Ishikawa (cell line): ENCODE results near the gene ATP11A.

ENCODE experiments used
- CEBPB ChIP-seq: IDR thresholded peaks from 2 replicates; pipeline ENCODE4 v1.6.1; 2012
- CREB1 ChIP-seq: IDR thresholded peaks from 2 replicates; pipeline ENCODE4 v1.6.1; 2012; ENCODE audit warnings: low read depth
- EGR1 ChIP-seq: IDR thresholded peaks from 2 replicates; pipeline ENCODE4 v1.6.1; 2012
- EP300 ChIP-seq: IDR thresholded peaks from 2 replicates; pipeline ENCODE4 v1.6.1; 2012; ENCODE audit warnings: borderline replicate concordance
- FOXM1 ChIP-seq: IDR thresholded peaks from 2 replicates; pipeline ENCODE4 v1.6.1; 2012; ENCODE audit warnings: low read depth, borderline replicate concordance
- MAX ChIP-seq: IDR thresholded peaks from 2 replicates; pipeline ENCODE4 v1.6.1; 2012
- NFIC ChIP-seq: IDR thresholded peaks from 2 replicates; pipeline ENCODE4 v1.6.1; 2012
- RAD21 ChIP-seq: IDR thresholded peaks from 2 replicates; pipeline ENCODE4 v1.6.1; 2012; ENCODE audit warnings: low read depth
- REST ChIP-seq: IDR thresholded peaks from 2 replicates; pipeline ENCODE4 v1.6.1; 2012; ENCODE audit warnings: low read depth, mild to moderate bottlenecking
- TAF1 ChIP-seq: IDR thresholded peaks from 2 replicates; pipeline ENCODE4 v1.6.1; 2012; ENCODE audit warnings: low read depth, mild to moderate bottlenecking
- TCF12 ChIP-seq: IDR thresholded peaks from 2 replicates; pipeline ENCODE4 v1.6.1; 2012; ENCODE audit warnings: low read depth
- TEAD4 ChIP-seq: IDR thresholded peaks from 2 replicates; pipeline ENCODE4 v1.6.1; 2012
- YY1 ChIP-seq: IDR thresholded peaks from 2 replicates; pipeline ENCODE4 v1.6.1; 2012; ENCODE audit warnings: low read depth
- ZBTB7A ChIP-seq: IDR thresholded peaks from 2 replicates; pipeline ENCODE4 v1.6.1; 2012; ENCODE audit warnings: low read depth
- TF ChIP-seq, protein P1 (sequence below): IDR thresholded peaks from 2 replicates; pipeline ENCODE4 v1.6.1; 2012

Gene ATP11A

DNA sequence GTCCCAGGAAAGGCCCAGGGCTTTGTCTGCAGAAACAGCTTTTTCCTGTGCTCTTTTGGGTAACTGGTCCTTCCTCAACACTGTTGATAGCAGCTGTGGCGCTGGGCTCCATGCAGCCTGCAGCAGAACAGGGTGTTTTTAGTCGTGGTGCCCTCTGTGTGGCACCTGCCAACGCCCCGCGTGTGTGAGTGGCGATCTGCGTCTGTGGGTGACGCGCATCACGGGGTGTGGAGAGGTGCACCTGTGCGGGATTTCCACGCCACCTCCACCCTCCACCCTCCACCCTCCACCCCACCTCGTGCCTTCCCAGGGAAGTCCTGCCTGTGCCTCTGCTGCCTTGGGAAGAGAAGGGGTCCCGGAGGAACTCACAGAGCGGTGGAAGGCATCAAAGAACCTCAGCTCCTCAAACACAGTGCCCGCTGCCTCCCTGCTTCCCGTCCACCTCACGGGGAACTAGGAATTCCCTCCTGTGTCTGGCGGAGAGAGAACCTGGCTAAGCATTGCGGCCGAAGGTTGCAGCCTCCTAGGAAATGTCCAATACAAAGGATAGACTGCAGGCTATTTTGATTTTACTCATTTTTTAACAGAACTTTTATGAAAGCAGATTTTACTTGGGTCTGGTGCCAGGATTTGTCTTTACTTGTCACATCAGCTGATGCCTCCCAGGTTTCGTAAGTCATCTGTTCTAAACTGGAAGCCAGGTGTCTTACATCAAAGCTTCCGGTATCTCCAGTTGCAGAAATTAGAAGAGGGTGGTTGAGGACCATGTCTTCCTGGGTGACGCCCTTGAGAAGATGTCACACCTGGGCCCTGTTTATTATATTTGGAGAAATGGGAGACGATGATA, 84.0 kb downstream of the ATP11A start:
- no peak for TF ChIP-seq FOXM1
- TF ChIP-seq YY1, result no peak
- TF ChIP-seq EP300, result no peak
- no peak for TF ChIP-seq NFIC

DNA sequence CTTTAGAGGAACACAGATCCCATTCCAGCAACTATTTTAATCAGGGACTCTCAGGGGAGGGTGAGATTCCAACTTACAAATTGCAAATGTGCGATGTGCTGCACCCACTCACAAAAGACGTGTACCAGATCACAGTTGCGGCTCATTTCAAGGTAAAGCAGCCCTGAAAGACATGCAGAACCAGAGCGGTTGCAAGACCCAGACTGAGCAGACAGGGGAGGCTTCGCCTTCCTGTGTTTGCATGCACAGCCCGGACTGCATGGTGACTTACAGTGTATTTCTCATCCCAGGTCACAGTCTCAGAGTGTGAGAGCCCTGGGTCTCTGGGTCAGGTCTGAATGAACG, 84.6 kb downstream of the ATP11A start:
- no peak for TF ChIP-seq REST
- TF ChIP-seq CREB1, result no peak
- no peak for TF ChIP-seq EGR1

DNA sequence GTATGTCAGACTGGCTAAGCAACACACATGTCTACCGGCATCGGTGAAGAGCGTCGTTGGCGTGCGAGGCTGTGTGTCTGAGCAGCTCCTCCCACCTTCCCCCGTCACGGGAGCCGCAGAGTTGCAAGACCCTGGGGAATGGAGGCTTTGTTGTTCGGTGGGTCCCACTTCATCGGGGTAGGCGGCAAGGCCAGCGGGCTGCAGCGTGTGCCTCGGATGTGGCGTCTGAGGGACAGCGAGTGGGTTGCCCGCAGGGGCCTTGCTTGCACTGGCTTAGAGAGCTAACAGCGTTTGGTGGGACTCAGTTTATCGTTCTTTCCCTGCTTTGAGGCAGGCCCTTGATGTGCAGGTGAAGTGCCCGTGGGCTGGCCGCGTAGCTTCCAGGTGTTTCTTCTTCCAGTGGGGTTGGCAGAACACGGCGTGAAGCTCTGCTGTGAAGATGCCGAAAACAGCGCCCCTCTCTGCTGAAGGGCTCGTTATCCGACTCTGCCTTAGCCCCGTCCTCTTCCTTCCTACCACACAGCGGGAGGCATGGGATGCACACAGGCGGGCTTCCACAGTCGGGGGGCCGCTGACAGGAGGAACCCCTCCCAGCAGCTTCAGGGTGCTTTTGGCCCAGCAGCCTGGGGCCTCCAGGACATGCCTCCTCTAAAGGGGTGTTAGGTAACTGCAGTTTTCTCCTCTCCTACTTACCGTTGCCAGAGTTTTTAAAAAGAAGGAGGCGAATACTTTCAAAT, 85.2 kb downstream of the ATP11A start:
- TF ChIP-seq CREB1, result no peak

DNA sequence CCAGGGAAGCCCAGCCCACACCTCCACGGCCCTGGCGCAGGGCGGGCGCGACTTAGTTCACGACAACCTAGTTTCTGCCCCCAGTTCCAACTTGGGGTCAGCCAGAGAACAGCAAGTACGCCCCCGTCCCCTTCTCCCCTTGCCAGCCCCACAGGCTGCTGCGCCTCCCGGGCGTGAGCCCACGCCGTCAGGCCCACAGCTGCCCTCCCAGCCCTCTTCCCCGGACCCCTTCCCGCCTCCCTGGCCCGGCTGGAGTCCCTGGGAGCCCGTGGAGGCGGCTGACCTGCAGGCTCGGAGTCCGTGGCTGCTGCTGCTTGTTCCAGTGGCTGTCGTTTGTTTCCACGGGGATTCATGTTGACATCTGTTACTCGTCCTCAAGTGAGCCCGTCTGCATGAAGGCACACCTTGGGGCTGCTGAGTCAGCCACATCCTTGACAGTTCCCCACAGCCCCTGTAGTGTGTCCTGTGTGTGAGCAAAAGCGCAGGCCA, 86.0 kb downstream of the ATP11A start:
- TF ChIP-seq CREB1 (no peak), REST (no peak), ZBTB7A (no peak), TEAD4 (no peak), RAD21 (no peak), FOXM1 (no peak), NFIC (no peak), TCF12 (no peak), EP300 (no peak), CEBPB (no peak), TAF1 (no peak), EGR1 (no peak), MAX (no peak)
- TF ChIP-seq, protein P1, sequence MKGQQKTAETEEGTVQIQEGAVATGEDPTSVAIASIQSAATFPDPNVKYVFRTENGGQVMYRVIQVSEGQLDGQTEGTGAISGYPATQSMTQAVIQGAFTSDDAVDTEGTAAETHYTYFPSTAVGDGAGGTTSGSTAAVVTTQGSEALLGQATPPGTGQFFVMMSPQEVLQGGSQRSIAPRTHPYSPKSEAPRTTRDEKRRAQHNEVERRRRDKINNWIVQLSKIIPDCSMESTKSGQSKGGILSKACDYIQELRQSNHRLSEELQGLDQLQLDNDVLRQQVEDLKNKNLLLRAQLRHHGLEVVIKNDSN, result no peak

- no peak for TF ChIP-seq TEAD4
- no peak for TF ChIP-seq RAD21
- TF ChIP-seq, protein P1, result no peak
- TF ChIP-seq REST, result no peak
- no peak for TF ChIP-seq CREB1
- no peak for TF ChIP-seq TCF12
Observed at GRCh38 chr13:112776354-112776753, 86.5 kb downstream of the ATP11A start.
